T47D (cell line): ENCODE results near the gene MFAP5.

Experiments
- DNase-seq, 2 experiments: peaks; one replicate each; pipeline versions ENCODE4 v3.0.0 to v3.0.0-alpha.2; 2011 to 2012; ENCODE audit warnings: low read depth in 1 of 2, low spot score in 1 of 2
- JUND ChIP-seq: IDR thresholded peaks from 2 replicates; pipeline ENCODE4 v1.6.1; 2012; ENCODE audit warnings: low read depth
- in situ Hi-C: cut with HindIII; loops from 2 replicates; pipeline ENCODE4 v1.10.0; 2016; ENCODE audit warnings: low sequenced_read_pairs, low pct_unique_long_range_greater_than_20kb

The MFAP5 gene

DNA sequence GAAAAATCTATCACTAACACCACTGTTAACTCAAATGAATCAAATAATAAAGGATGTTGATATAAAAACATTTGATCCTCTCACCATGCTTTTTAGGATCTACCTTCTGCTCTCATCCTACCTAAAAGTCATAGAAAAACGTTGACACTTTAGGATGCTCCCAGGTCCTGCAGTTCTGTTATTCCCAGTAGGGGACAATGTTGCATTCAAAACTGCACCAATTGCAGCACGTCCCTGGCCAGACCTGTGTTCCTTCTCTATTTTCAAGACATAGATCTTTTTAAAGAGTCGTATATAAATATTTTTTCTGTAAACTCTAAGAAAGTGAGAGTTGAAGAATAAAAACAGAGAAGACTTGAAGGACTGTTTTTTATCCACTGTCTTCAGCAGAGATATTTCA lies 58.8 kb downstream of the MFAP5 start:
- no peak for DNase-seq
- no peak for TF ChIP-seq JUND
- in situ Hi-C loops: no loop called here

DNA sequence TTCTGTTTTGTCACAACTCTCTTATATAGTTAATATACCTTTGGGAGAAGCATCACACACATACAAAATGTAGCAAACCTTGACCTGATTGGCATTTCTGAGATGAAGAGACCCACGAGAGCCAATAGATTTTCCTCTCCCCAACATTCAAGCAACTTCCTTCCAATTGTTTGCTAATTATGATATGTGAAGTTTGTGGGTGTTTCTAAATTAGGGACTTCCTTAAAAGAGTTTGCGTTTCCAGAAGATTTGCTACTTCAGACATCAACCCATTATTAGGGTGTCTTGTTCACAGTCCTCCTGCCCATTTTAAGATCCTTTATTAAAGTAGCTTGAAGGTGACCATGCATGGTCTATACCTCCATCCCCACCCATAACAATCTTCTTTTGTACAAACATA lies 59.3 kb downstream of the MFAP5 start:
- no peak for TF ChIP-seq JUND
- in situ Hi-C loops: no loop called here
- no peak for DNase-seq

DNA sequence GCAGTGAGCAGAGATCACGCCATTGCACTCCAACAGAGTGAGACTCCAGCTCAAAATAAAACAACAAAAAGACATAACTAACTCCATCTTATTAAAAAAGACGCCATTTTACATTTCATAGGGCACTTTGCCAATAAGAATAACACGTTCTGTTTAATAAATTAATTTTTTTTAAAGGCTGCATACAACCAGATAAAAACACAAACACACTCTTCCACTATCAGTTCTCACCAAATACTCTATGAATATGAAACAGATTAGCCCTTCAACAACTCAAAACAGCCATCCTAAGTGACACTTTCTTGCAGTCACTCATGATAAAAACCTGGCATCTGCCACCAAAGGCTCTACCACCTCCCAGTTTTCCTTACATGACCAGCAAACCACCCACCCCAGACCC lies 66.1 kb downstream of the MFAP5 start:
- in situ Hi-C loops: no loop called here
- no peak for TF ChIP-seq JUND

More for the DNA sequence above, 66.1 kb downstream of the MFAP5 start:
- no peak for DNase-seq
